HEK293 (cell line): ENCODE results near the gene CMTR2.

ENCODE experiments used
- CTCF ChIP-seq: fragments of 450-650 bp; formaldehyde crosslinking; IDR thresholded peaks from 2 replicates; pipeline ENCODE4 v1.5.1; 2016; ENCODE audit warnings: missing biosample characterization, missing genetic modification characterization
- ZNF24 ChIP-seq: fragments of 450-650 bp; formaldehyde crosslinking; IDR thresholded peaks from 2 replicates; pipeline ENCODE4 v1.5.1; 2016; ENCODE audit warnings: missing biosample characterization, missing genetic modification characterization
- ZNF274 ChIP-seq, 2 experiments: fragments of 200-500 bp in 1 of 2; fragments of 450-650 bp in 1 of 2; sonication (Bioruptor generic) in 1 of 2; formaldehyde crosslinking in 1 of 2; IDR thresholded peaks; 2 replicates each; pipeline versions ENCODE4 v1.5.1 to v1.6.1; 2014 to 2016; ENCODE audit warnings: borderline replicate concordance in 1 of 2, inconsistent platforms in 1 of 2, low read length in 1 of 2, missing biosample characterization in 1 of 2, missing genetic modification characterization in 1 of 2
- ZNF548 ChIP-seq: fragments of 450-650 bp; formaldehyde crosslinking; IDR thresholded peaks from 2 replicates; pipeline ENCODE4 v1.5.1; 2016; ENCODE audit warnings: missing biosample characterization, missing genetic modification characterization
- ZSCAN5A ChIP-seq: fragments of 450-650 bp; formaldehyde crosslinking; IDR thresholded peaks from 2 replicates; pipeline ENCODE4 v1.5.1; 2016; ENCODE audit warnings: missing biosample characterization, missing genetic modification characterization

- TF ChIP-seq CTCF (tag by site-specific recombination) (no peak), ZNF274 (IDR thresholded peaks at IDR 0.05; ENCODE audit: low read length) (no peak), ZNF274 (tag by site-specific recombination; IDR thresholded peaks at IDR 0.05; ENCODE audit: borderline replicate concordance) (no peak), ZSCAN5A (no peak), ZNF548 (no peak), ZNF24 (no peak)
These were observed 34.2 kb downstream of the CMTR2 start for GRCh38 chr16:71254832-71255525.
